AG10803 (cell line): ENCODE measurements around the gene HLTF.
"Not testable (repeated sequence)": the region's sequence is repeated elsewhere in the genome, so short reads cannot be mapped to it uniquely, and the experiment has no call there.

Source experiments
- DNase-seq: peaks from one replicate; pipeline ENCODE4 v3.0.0; 2010; ENCODE audit warnings: low read depth
- H3K4me3 ChIP-seq: 2 replicates; pipeline ENCODE4 v1.5.1; 2011; ENCODE audit warnings: mild to moderate bottlenecking, low read length, control low read depth
- TF ChIP-seq, protein P1 (sequence below): conservative IDR thresholded peaks from 2 replicates; pipeline ENCODE4 v1.5.1; 2011; ENCODE audit warnings: mild to moderate bottlenecking, low read length, control low read depth, inconsistent platforms

HLTF gene

DNA sequence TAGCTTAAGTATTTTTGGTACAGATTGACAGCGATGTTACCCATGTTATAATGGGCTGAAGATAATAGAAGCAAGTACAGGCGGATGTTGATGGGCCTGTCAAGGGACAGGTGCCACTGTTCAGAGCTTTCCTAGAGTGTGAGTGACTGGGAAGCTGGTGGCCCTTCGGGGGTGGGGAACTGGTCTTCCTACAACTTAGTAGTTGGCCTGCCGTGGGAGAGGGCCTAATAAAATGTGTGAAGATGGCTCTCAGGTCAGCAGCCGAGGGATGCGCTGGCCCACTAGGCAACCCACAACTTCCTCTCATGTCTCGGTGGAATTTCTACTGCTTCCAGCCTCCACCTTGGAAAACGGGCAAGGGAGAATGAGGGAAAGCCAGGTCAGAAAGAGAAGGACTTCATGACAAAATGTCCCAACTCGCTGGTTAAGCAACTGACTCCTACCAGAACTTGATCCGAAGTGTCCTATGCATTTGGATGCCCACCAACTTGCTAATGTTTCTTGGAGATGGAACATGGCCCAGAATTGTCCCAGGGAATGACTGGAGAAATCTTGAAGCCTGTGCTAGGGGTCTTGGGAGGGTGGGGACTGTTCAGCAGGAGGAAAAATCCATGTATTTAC is 93.6 kb downstream of the HLTF start:
- DNase-seq, result no peak
- TF ChIP-seq, protein P1, sequence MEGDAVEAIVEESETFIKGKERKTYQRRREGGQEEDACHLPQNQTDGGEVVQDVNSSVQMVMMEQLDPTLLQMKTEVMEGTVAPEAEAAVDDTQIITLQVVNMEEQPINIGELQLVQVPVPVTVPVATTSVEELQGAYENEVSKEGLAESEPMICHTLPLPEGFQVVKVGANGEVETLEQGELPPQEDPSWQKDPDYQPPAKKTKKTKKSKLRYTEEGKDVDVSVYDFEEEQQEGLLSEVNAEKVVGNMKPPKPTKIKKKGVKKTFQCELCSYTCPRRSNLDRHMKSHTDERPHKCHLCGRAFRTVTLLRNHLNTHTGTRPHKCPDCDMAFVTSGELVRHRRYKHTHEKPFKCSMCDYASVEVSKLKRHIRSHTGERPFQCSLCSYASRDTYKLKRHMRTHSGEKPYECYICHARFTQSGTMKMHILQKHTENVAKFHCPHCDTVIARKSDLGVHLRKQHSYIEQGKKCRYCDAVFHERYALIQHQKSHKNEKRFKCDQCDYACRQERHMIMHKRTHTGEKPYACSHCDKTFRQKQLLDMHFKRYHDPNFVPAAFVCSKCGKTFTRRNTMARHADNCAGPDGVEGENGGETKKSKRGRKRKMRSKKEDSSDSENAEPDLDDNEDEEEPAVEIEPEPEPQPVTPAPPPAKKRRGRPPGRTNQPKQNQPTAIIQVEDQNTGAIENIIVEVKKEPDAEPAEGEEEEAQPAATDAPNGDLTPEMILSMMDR, result no peak
- peak overlapping the region; percentile 70 for H3K4me3 ChIP-seq

DNA sequence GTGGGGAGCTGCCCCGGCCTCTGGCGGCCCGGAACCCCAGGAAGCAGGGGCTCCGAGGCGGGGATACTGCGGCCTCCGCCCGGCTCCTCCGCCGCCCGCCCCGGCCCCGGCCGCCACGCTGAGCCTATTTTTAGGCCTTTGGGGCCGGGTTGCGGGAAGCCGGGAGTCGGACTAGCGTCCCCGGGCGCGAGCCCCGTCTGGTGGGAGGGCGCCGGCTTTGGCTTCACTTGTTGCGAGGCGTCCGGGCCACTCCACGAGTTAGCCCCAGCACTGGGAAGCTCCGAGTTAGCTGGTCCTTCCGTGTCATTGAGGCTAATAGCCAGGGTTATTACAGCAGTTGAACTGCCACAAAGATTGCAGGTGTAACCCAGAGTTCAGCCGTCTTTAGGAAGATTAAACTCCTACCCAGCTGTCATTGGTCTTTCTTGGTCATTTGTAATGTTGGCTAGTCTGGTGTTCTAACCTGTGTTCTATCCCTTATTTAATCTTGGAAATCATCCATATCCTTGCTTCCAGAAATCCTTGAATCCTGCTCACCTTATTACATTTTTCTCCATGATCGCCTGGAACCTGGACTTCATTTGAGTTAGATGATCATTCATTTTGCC is 94.2 kb downstream of the HLTF start:
- peak overlapping the region; percentile 70 for H3K4me3 ChIP-seq
- DNase-seq, result peak; percentile 38
- TF ChIP-seq, protein P1, result 0 out of 2 replicates have a peak, but pooled peaks have one; percentile 0

DNA sequence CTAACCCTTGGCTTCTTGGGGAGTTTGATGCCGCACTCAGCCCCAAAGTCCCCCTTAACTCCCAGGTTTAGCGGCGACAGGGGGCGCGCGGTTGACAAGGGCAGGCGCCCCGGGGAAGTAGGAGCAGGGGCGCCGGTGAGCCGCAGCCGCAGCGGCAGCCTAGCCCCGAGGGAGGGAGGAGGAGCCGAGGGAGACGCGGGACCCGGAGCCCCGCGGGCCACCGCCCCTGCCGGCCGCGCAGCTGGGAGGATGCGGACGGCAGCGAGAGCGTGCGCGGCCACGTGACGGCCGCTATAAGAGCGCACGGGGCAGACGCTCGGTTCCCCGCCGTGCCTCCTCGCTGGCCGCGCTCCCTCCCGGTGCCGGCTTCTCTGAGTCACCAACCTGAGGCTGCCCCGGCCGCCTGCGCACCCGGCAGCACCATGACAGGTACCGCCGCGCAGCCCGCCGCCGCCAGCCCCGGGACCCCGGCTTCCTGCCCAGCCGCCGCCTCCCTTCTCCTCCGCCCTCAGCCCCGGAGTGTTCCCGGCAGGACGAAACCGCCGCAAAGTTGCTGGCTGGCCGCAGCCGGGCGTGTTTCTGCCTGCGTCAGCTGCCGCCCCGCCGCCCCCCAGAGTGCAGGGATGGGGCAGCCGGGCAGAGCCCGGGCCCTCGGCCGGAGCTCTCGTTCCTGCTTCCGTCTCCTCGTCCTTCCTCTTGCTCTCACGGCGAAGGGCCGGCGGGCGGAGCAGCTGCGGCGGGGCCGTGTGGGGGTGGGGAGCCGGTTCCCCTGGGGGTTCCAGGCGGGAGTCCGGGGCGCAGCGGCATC is 94.9 kb downstream of the HLTF start, which contains the start of gene GYG1:
GYG1 (plus strand) TSS at position 322 of the 808 bp plus-strand sequence; CDS start at position 423, 101 bp downstream.
- DNase-seq, result peak; percentile 80
- TF ChIP-seq, protein P1, result no peak; the same call in 1 of the 2 replicates
- peak within 1 kb of the TSS; percentile 70 for H3K4me3 ChIP-seq

DNA sequence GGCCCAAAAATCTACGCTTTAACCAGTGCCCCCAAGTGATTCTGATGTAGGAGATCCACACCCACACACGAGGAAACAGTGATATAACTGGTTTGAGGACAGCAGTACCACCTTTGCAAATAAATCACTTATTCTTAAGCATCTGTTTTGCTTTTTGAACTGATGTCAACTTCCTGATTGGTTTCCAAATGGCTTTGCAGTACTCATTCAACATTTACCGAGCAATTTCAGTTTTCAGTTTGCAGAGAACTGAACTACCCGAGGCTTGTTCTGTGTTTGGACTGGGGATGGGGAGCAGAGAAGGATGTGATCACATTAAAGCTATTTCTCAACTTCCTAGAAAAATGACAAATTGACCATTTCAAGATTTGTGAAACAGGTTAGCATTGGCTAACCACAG is 96.1 kb downstream of the HLTF start:
- H3K4me3 ChIP-seq, result no peak overlapping the region

DNA sequence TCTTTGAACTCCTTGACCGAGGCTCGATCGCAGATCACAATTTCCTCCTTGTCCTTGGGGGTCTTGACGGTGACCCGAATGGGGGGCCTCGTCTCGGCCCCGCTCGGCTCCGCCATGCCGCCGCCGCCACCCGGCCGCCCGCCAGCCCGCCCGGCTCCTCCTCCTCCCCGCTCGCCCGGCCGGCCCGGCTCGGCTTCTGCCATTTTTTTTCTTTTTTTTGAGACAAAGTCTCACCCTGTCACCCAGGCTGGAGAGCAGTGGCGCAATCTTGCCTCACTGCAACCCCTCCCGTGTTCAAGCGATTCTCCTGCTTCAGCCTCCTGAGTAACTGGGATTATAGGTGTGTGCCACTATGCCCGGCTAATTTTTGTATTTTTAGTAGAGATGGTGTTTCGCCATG is 98.8 kb downstream of the HLTF start:
- H3K4me3 ChIP-seq, DNase-seq: not testable (repeated sequence)

More for the DNA sequence above, 96.1 kb downstream of the HLTF start:
- DNase-seq, result no peak
- TF ChIP-seq, protein P1, result no peak

DNA sequence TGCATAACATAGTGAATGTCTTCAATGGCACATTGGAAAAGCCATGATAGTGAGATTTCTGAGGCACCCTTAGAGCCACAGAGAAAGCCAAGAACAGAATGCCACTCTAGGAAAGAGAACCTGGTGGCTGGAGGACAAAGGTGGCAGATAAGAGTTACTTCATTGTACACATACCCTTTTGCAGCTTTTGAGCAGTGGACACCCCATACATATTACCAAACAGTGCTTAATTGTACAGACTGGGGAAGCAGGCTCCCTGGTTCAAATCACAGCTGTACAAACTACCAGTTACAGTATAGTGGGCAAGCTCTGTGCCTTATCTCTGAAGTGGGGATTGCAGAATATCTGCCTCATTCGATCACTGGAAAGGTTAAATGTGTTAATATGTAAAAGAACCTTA is 105.1 kb downstream of the HLTF start:
- TF ChIP-seq, protein P1, result no peak
- H3K4me3 ChIP-seq, result no peak overlapping the region
- DNase-seq, result no peak
